HCT116 (cell line): ENCODE measurements around the gene CYP4F2. TPM values are rescaled to one million over a fixed set of nuclear protein-coding genes. Genes with fewer than 3 reads are reported as not detected.

Source experiments
- ATAC-seq: fragments of 200-7000 bp; cut with Tn5 transposase; 2 replicates; pipeline ENCODE4 v1.9.1; 2020; ENCODE audit warnings: mild to moderate bottlenecking, moderate library complexity
- BruUV-seq: library from RNA; stranded (reverse); fragments of 400-500 nt; replicated peaks from 2 replicates; lab custom pipeline; 2021; lab: Mats Ljungman, UMichigan
- CTCF ChIA-PET: fragments of 300-600 bp; sonication (Branson Sonifier 250); formaldehyde crosslinking; loops from one replicate; lab custom pipeline; 2021; ENCODE audit warnings: antibody characterized with exemption; lab: Charles Lee
- POLR2A ChIA-PET: fragments of 300-600, 350-600 bp; sonication (Branson Sonifier 250); formaldehyde crosslinking; loops from one replicate; lab custom pipeline; 2021; ENCODE audit warnings: antibody characterized with exemption; lab: Charles Lee
- RAD21 ChIA-PET, 2 experiments: fragments of 300-600 bp; sonication (Branson Sonifier 250); formaldehyde crosslinking; loops; one replicate each; lab custom pipeline; 2023; ENCODE audit warnings: low total read pairs in 2 of 2; ENCODE audit not compliant: uncharacterized antibody in 2 of 2, unreplicated experiment in 2 of 2, low non-redundant PET in 1 of 2; lab: Charles Lee
- DNase-seq: peaks from one replicate; pipeline ENCODE4 v3.0.0-alpha.2; 2010; ENCODE audit warnings: low read depth, low spot score
- H2AFZ ChIP-seq: fragments of 200-600 bp; shearing (Covaris generic), sonication (generic); 2 replicates; pipeline ENCODE4 v1.6.1; 2017; ENCODE audit warnings: low read depth, mixed run types, mixed read lengths, antibody characterized with exemption, low read length; ENCODE audit not compliant: poor library complexity, severe bottlenecking
- H3K27ac ChIP-seq: 2 replicates; pipeline ENCODE4 v1.5.1; 2012; ENCODE audit warnings: low read depth, low read length
- H3K27me3 ChIP-seq: fragments of 200-600 bp; sonication (generic); 2 replicates; pipeline ENCODE4 v1.6.1; 2016; ENCODE audit warnings: mixed run types, low read length, mixed read lengths; ENCODE audit not compliant: insufficient read depth
- H3K36me3 ChIP-seq, 2 experiments: fragments of 200-500 bp in 1 of 2; fragments of 200-600 bp in 1 of 2; sonication (Bioruptor generic) in 1 of 2; sonication (generic) in 1 of 2; 2 replicates each; pipeline versions ENCODE4 v1.5.1 to v1.6.1; 2014 to 2016; ENCODE audit warnings: low read length in 2 of 2, inconsistent platforms in 1 of 2, mixed read lengths in 1 of 2, mixed run types in 1 of 2; ENCODE audit not compliant: insufficient read depth in 2 of 2, control insufficient read depth in 1 of 2
- H3K4me1 ChIP-seq, 2 experiments: fragments of 200-600 bp in 1 of 2; sonication (generic) in 1 of 2; 2 replicates each; pipeline versions ENCODE4 v1.5.1 to v1.6.1; 2012 to 2017; ENCODE audit warnings: low read length in 2 of 2, inconsistent platforms in 1 of 2, mild to moderate bottlenecking in 1 of 2, mixed read lengths in 1 of 2, mixed run types in 1 of 2, moderate library complexity in 1 of 2; ENCODE audit not compliant: insufficient read depth in 2 of 2, control insufficient read depth in 1 of 2
- H3K4me2 ChIP-seq: fragments of 200-600 bp; sonication (generic); 2 replicates; pipeline ENCODE4 v1.6.1; 2017; ENCODE audit warnings: mixed run types, low read length, mixed read lengths
- H3K4me3 ChIP-seq, 2 experiments: fragments of 200-600 bp in 1 of 2; sonication (generic) in 1 of 2; replicated peaks in 1 of 2; 2 replicates each; pipeline ENCODE4 v1.5.1; 2011 to 2016; ENCODE audit warnings: low read length in 2 of 2, control low read depth in 1 of 2, low read depth in 1 of 2, mild to moderate bottlenecking in 1 of 2, mixed read lengths in 1 of 2, mixed run types in 1 of 2
- H3K79me2 ChIP-seq: fragments of 200-600 bp; sonication (generic); 2 replicates; pipeline ENCODE4 v1.6.1; 2017; ENCODE audit warnings: mild to moderate bottlenecking, mixed run types, low read length, moderate library complexity, mixed read lengths; ENCODE audit not compliant: insufficient read depth
- H3K9ac ChIP-seq: fragments of 200-600 bp; sonication (generic); 2 replicates; pipeline ENCODE4 v1.6.1; 2016; ENCODE audit warnings: low read length, mixed read lengths
- H3K9me2 ChIP-seq: fragments of 200-600 bp; sonication (generic), shearing (Covaris generic); 2 replicates; pipeline ENCODE4 v1.6.1; 2017; ENCODE audit warnings: mixed run types, mild to moderate bottlenecking, moderate library complexity; ENCODE audit not compliant: insufficient read depth
- H3K9me3 ChIP-seq, 2 experiments: fragments of 200-500 bp in 1 of 2; fragments of 200-600 bp in 1 of 2; sonication (Bioruptor generic) in 1 of 2; sonication (generic) in 1 of 2; 2 replicates each; pipeline ENCODE4 v1.6.1; 2014 to 2017; ENCODE audit warnings: low read length in 2 of 2, mixed read lengths in 2 of 2, inconsistent platforms in 1 of 2, low read depth in 1 of 2, mild to moderate bottlenecking in 1 of 2, mixed run types in 1 of 2, moderate library complexity in 1 of 2; ENCODE audit not compliant: control insufficient read depth in 1 of 2, insufficient read depth in 1 of 2
- H4K20me1 ChIP-seq: fragments of 200-600 bp; sonication (generic), shearing (Covaris generic); 2 replicates; pipeline ENCODE4 v1.6.1; 2017; ENCODE audit warnings: mixed run types, mild to moderate bottlenecking, moderate library complexity; ENCODE audit not compliant: insufficient read depth
- CTCF ChIP-seq, 3 experiments: fragments of 200-600 bp in 1 of 3; sonication (generic) in 1 of 3; IDR thresholded peaks in 2 of 3; conservative IDR thresholded peaks in 1 of 3; 2 replicates each; pipeline ENCODE4 v1.5.1; 2012 to 2017; ENCODE audit warnings: low read depth in 2 of 3, low read length in 2 of 3, antibody characterized with exemption in 1 of 3, borderline replicate concordance in 1 of 3, control low read depth in 1 of 3, mild to moderate bottlenecking in 1 of 3, mixed read lengths in 1 of 3, mixed run types in 1 of 3, moderate library complexity in 1 of 3; ENCODE audit not compliant: insufficient read depth in 1 of 3
- EGR1 ChIP-seq: IDR thresholded peaks from 2 replicates; pipeline ENCODE4 v1.6.1; 2012; ENCODE audit warnings: low read depth
- EZH2phosphoT487 ChIP-seq: fragments of 200-600 bp; IDR thresholded peaks from 2 replicates; pipeline ENCODE4 v1.6.1; 2018; ENCODE audit warnings: antibody characterized with exemption, borderline replicate concordance
- MAX ChIP-seq: IDR thresholded peaks from 2 replicates; pipeline ENCODE4 v1.6.1; 2012
- POLR2A ChIP-seq: IDR thresholded peaks from 2 replicates; pipeline ENCODE4 v1.7.0; 2011; ENCODE audit warnings: borderline replicate concordance; ENCODE audit not compliant: insufficient read depth, insufficient read length; ENCODE audit errors: extremely low read depth
- YY1 ChIP-seq: IDR thresholded peaks from 2 replicates; pipeline ENCODE4 v1.6.1; 2011; ENCODE audit warnings: low read length, low read depth, moderate library complexity, mild to moderate bottlenecking; ENCODE audit not compliant: insufficient replicate concordance; ENCODE audit errors: extremely low read depth
- intact Hi-C: fragments of 100-400 bp; cut with micrococcal nuclease; formaldehyde crosslinking; loops from 2 replicates; pipeline ENCODE4 v1.10.0; 2022
- total RNA-seq: library from RNA; stranded (reverse); gene quantifications from one replicate; pipeline ENCODE4 v1.2.1, GENCODE V29; 2021; ENCODE audit not compliant: unreplicated experiment
- TF ChIP-seq, protein P1 (sequence below): IDR thresholded peaks from 2 replicates; pipeline ENCODE4 v1.6.1; 2011; ENCODE audit warnings: mild to moderate bottlenecking, low read length, moderate library complexity; ENCODE audit not compliant: insufficient replicate concordance; ENCODE audit errors: extremely low read depth

CYP4F2 gene
- total RNA-seq, 1 experiment from 2014 or later, result 1.1 TPM

GRCh38 chr19:15871570-15871969, 26.3 kb downstream of the CYP4F2 start (continued):
- no peak for TF ChIP-seq CTCF (IDR thresholded peaks at IDR 0.05 in 2 of 3, conservative IDR thresholded peaks at IDR 0.05 in 1 of 3; ENCODE audit: borderline replicate concordance in 1 of 3, insufficient read depth in 1 of 3, low read depth in 2 of 3, low read length in 2 of 3)
- TF ChIP-seq EGR1, result no peak
- TF ChIP-seq YY1, result no peak
- TF ChIP-seq, protein P1, sequence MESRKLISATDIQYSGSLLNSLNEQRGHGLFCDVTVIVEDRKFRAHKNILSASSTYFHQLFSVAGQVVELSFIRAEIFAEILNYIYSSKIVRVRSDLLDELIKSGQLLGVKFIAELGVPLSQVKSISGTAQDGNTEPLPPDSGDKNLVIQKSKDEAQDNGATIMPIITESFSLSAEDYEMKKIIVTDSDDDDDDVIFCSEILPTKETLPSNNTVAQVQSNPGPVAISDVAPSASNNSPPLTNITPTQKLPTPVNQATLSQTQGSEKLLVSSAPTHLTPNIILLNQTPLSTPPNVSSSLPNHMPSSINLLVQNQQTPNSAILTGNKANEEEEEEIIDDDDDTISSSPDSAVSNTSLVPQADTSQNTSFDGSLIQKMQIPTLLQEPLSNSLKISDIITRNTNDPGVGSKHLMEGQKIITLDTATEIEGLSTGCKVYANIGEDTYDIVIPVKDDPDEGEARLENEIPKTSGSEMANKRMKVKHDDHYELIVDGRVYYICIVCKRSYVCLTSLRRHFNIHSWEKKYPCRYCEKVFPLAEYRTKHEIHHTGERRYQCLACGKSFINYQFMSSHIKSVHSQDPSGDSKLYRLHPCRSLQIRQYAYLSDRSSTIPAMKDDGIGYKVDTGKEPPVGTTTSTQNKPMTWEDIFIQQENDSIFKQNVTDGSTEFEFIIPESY, result no peak

DNA sequence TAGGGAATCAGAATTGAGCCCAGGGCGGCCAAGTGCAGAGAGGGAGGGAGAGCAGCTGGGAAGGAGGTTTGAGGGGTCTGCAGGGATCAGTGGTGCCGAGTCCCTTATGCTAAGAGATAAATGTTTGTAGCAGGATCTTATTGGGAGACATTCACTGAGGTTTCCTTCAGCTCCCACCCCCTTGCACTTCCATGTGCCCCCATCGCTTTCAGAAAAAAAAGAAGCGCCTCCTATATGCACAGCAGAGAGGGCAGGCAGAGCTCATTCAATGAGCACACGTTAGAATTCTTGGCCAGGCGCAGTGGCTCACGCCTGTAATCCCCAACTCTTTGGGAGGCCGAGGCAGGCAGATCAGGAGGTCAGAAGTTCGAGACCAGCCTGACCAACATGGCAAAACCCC, 28.0 kb downstream of the CYP4F2 start:
- Histone ChIP-seq H3K9me3 (no peaks in the 10 kb centered on the region), H3K9me2 (no peaks in the 10 kb centered on the region), H3K4me1 (peaks cover 23 to 60% of the 10 kb centered on the region in 2 experiments), H3K9ac (no peak overlapping the region), H2AFZ (no peak overlapping the region), H4K20me1 (no peaks in the 10 kb centered on the region), H3K27ac (peak overlapping the region; percentile 54), H3K4me3 (no peak overlapping the region), H3K27me3 (no peaks in the 10 kb centered on the region), H3K4me2 (no peak overlapping the region), H3K79me2 (no peaks in the 10 kb centered on the region), H3K36me3 (no peaks in the 10 kb centered on the region)
- intact Hi-C loops, result loop anchor here (2.0 kb wide), 1 partner anchor 57 kb away; no protein-coding TSS in a partner anchor
- RAD21 ChIA-PET, result no interaction called here
- no peak for TF ChIP-seq EZH2phosphoT487
- no peak for TF ChIP-seq POLR2A
- no peak for TF ChIP-seq MAX
- no TSS peak for BruUV-seq
- CTCF ChIA-PET, result interaction anchor here (0.9 to 2.7 kb wide), 2 partner anchors 30 to 58 kb away, joined by 3 to 6 read pairs; no protein-coding TSS in a partner anchor
- ATAC-seq (no peak), DNase-seq (no peak)
- POLR2A ChIA-PET, result interaction anchor here (0.9 to 1.6 kb wide), 2 partner anchors 33 to 45 kb away, joined by 3 to 6 read pairs; no protein-coding TSS in a partner anchor
